ENCODE results near the gene CENPS.

GRCh38 chr1:10434590-10434989, 4.4 kb downstream of the CENPS start:
- no peak for TF ChIP-seq CTCF (IDR thresholded peaks at IDR 0.05)
- no peak for TF ChIP-seq POLR2AphosphoS2 (conservative IDR thresholded peaks at IDR 0.05; ENCODE audit: low read length)
- TF ChIP-seq MAX (IDR thresholded peaks at IDR 0.05), result no peak
- no peak for TF ChIP-seq CHD2 (IDR thresholded peaks at IDR 0.05; ENCODE audit: low read length, partially characterized antibody)
- no peak for TF ChIP-seq RAD21 (conservative IDR thresholded peaks at IDR 0.05 in 1 of 2, IDR thresholded peaks at IDR 0.05 in 1 of 2)
- TF ChIP-seq ESRRA (IDR thresholded peaks at IDR 0.05; ENCODE audit: borderline replicate concordance, low read length), result no peak
- no peak for TF ChIP-seq HMGXB4 (CRISPR knock-in tag; IDR thresholded peaks at IDR 0.05; ENCODE audit: borderline replicate concordance)
- TF ChIP-seq POLR2A (IDR thresholded peaks at IDR 0.05; ENCODE audit: low read length), result no peak
- no peak for TF ChIP-seq CHD4 (IDR thresholded peaks at IDR 0.05; ENCODE audit: borderline replicate concordance)
- no peak for TF ChIP-seq KDM5A (IDR thresholded peaks at IDR 0.05)
- no peak for TF ChIP-seq SMC3 (IDR thresholded peaks at IDR 0.05)
- no peak for TF ChIP-seq BHLHE40 (IDR thresholded peaks at IDR 0.05; ENCODE audit: low read depth, low read length)

All from A549 (cell line).